Effector memory CD8-positive, alpha-beta T cell (primary cell): ENCODE results near the gene FARSB.
A peak's percentile ranks its signal among the peaks of the same experiment; 100 is the strongest.

Experiments
- ATAC-seq: fragments of 150-1000 bp; cut with Tn5 transposase; replicated peaks from 2 replicates; pipeline ENCODE4 v1.10.0; 2021; ENCODE audit warnings: mild to moderate bottlenecking, moderate library complexity
- DNase-seq, 3 experiments: peaks; one replicate each; pipeline ENCODE4 v3.0.0; 2021
- H3K27ac Mint-ChIP-seq, 2 donors: one replicate each; pipeline ENCODE4 v1.8.0; 2022; ENCODE audit warnings: mild to moderate bottlenecking in 2 of 2, mixed read lengths in 2 of 2, moderate library complexity in 2 of 2
- H3K27me3 Mint-ChIP-seq, 2 donors: one replicate each; pipeline ENCODE4 v1.8.0; 2022; ENCODE audit warnings: mixed read lengths in 2 of 2
- H3K36me3 Mint-ChIP-seq: one replicate; pipeline ENCODE4 v1.8.0; 2022; ENCODE audit warnings: mild to moderate bottlenecking, moderate library complexity, mixed read lengths; ENCODE audit not compliant: insufficient read depth
- H3K4me1 Mint-ChIP-seq, 2 donors: one replicate each; pipeline ENCODE4 v1.8.0; 2022; ENCODE audit warnings: low read depth in 2 of 2, mixed read lengths in 2 of 2
- H3K4me3 Mint-ChIP-seq, 2 donors: one replicate each; pipeline ENCODE4 v1.8.0; 2022; ENCODE audit warnings: mild to moderate bottlenecking in 2 of 2, mixed read lengths in 2 of 2, moderate library complexity in 2 of 2
- H3K9me3 Mint-ChIP-seq, 2 donors: one replicate each; pipeline ENCODE4 v1.8.0; 2022; ENCODE audit warnings: mixed read lengths in 2 of 2

FARSB gene

DNA sequence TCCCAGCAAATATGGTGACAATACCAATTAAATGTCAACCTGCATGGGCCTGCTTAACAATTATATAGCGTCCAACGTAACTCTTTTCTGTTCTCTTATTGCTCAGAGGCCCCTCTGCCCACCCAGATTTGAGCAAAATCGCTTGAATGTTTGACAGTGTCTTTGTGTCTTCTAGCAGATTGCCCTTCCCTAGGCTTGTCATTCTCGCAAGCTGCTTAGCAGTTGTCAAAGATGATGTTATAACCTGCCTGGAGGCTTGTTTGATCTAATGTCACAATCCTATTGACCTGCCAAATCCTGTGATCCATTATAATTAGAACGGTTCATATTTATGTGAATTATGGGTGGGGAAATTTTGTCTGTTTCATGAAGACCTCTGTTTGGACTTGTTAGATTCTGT, 108.8 kb downstream of the FARSB start:
- Mint-ChIP-seq H3K27me3 (peaks cover 21 to 33% of the 10 kb centered on the region in 2 donors), H3K4me3 (no peak overlapping the region), H3K36me3 (no peaks in the 10 kb centered on the region), H3K27ac (no peak overlapping the region), H3K4me1 (no peaks in the 10 kb centered on the region), H3K9me3 (no peaks in the 10 kb centered on the region)
- DNase-seq = no peak
- ATAC-seq = no peak

DNA sequence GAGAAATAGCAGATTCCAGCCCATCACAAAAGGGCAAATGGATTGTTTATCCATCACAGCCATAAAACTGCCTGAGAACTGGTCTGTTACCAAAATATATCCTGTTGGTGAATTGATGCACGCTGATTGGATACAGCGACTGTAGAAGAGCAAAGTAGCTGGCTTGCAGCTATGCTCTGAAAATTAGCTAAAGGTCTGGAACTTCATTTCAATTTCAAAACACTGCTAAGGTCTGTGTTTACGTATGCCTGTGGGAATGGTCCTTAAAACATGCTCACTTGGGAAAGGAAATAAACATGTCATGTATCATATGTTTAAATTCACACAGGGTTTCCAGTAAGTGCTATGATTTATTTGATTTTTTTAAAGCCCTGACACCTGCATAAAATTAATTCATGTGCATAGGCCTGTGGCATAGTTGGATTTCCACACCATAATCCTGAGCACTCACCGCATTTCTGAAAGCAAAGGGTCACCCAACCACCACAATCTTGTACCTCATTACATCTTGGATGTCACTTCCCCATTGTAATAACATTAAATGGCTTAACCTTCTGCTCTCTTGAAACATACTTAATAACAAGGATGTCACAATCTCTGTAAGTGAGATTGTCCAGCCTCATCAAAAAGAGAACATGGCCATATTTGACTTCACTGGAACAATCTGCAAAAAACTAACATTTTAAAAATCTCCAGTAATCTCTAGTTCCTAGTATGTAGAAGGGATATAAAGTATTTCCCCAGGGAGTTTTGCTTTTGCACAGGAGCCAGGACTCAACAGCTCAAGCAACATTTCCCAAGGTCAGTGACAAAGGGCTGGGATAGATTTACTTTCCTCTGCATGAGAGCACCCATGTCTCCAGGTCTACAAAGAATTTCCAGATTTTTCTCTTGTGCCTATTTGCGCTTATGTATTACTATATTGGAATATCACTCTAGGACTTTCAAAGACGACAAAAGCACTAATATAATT, 109.8 kb downstream of the FARSB start:
- DNase-seq (no peak), ATAC-seq (no peak)
- H3K4me1 Mint-ChIP-seq = no peaks in the 10 kb centered on the region
- H3K27me3 Mint-ChIP-seq = peaks cover 16 to 32% of the 10 kb centered on the region in 2 donors
- no peaks in the 10 kb centered on the region for H3K9me3 Mint-ChIP-seq
- H3K36me3 Mint-ChIP-seq = no peaks in the 10 kb centered on the region
- H3K27ac Mint-ChIP-seq = no peak overlapping the region
- H3K4me3 Mint-ChIP-seq = no peak overlapping the region

DNA sequence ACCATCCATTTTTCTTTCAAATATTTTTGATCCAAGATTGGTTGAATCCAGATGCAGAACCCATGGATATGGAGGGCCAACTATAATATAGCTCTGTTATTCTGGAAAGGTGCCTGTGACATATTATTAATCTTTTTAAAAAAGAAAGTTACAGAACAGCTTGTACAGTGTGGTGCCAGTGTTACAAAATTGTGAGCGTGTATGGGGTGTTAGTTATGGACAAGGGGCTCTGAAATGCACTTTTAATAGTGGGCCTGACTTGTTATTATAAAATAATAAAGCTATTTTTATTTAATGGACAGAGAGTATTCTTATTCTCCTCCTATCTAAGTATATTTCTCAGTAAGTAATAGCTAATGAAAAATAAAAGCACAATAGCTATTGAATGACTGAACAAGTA, 111.2 kb downstream of the FARSB start:
- Mint-ChIP-seq H3K4me3 (no peak overlapping the region), H3K36me3 (no peaks in the 10 kb centered on the region), H3K9me3 (no peaks in the 10 kb centered on the region), H3K4me1 (no peaks in the 10 kb centered on the region), H3K27ac (no peak overlapping the region), H3K27me3 (peaks cover 10 to 36% of the 10 kb centered on the region in 2 donors)
- DNase-seq = no peak
- ATAC-seq = no peak

DNA sequence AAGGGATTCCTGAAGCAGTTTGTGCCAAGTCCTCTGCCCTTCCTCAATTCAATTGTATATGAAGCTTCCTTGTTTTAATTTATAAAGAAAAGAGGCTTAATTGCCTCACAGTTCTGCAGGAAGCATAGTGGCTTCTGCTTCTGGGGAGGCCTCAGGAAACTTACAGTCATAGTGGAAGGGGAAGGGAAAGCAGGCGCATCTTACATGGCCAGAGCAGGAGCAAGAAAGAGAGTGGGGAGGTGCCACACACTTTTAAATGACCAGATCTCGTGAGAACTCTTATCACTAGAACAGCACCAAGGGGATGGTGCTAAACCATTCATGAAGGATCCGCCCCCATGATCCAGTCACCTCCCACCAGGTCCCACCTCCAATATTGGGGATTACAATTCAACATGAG, 117.4 kb downstream of the FARSB start:
- Mint-ChIP-seq H3K4me1 (no peaks in the 10 kb centered on the region), H3K36me3 (no peaks in the 10 kb centered on the region), H3K27ac (no peak overlapping the region), H3K27me3 (peaks cover 6 to 15% of the 10 kb centered on the region in 2 donors), H3K9me3 (no peaks in the 10 kb centered on the region), H3K4me3 (no peak overlapping the region)
- ATAC-seq = no peak
- DNase-seq = no peak

DNA sequence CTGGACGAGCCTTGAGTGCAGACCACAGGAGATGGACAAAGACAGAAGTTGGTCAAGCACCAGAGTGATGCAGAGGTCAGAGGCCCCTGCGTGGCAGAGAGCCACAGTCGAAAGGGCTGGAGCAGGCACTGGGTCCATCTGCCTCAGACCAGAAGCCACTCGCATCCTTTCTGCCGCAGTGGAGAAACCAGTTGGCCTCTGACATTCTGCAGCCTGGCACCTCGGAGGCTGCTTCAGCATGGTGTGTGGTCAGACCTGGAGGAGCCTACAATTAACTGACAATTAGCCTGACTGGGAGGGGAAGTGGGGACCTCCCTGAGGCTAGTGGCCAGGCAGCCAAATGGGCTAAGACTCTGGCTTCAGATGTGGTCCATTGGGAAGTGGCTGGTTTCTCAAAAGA, 120.4 kb downstream of the FARSB start:
- Mint-ChIP-seq H3K27me3 (peaks cover 0 to 6% of the 10 kb centered on the region in 2 donors), H3K36me3 (peaks cover 3% of the 10 kb centered on the region), H3K4me3 (no peak overlapping the region), H3K4me1 (no peaks in the 10 kb centered on the region), H3K9me3 (no peaks in the 10 kb centered on the region), H3K27ac (no peak overlapping the region)
- DNase-seq (no peak), ATAC-seq (no peak)

DNA sequence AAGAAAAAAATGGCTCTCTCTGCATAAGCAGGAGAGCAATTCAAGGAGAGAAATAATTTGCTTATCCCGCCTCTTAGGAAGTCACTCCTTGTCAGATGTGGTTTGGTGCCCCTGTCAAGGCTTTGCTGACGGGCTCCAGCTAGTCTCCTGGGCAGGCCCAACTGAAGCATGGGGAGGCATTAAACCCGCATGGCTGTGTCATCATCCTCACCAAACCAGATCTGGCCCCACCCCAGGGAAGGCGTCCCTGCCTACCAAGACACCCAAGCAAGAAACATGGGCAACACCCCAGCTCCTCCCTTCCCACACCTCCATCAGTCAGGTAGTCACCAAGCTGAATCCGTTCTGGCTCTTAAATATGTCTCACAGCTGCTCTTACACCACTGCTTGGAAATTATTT, 123.6 kb downstream of the FARSB start:
- H3K27ac Mint-ChIP-seq = no peak overlapping the region
- H3K4me3 Mint-ChIP-seq = no peak overlapping the region
- ATAC-seq (no peak), DNase-seq (no peak)
- H3K36me3 Mint-ChIP-seq = peaks cover 3% of the 10 kb centered on the region
- no peaks in the 10 kb centered on the region for H3K4me1 Mint-ChIP-seq
- H3K27me3 Mint-ChIP-seq = peaks cover 0 to 2% of the 10 kb centered on the region in 2 donors
- no peaks in the 10 kb centered on the region for H3K9me3 Mint-ChIP-seq

DNA sequence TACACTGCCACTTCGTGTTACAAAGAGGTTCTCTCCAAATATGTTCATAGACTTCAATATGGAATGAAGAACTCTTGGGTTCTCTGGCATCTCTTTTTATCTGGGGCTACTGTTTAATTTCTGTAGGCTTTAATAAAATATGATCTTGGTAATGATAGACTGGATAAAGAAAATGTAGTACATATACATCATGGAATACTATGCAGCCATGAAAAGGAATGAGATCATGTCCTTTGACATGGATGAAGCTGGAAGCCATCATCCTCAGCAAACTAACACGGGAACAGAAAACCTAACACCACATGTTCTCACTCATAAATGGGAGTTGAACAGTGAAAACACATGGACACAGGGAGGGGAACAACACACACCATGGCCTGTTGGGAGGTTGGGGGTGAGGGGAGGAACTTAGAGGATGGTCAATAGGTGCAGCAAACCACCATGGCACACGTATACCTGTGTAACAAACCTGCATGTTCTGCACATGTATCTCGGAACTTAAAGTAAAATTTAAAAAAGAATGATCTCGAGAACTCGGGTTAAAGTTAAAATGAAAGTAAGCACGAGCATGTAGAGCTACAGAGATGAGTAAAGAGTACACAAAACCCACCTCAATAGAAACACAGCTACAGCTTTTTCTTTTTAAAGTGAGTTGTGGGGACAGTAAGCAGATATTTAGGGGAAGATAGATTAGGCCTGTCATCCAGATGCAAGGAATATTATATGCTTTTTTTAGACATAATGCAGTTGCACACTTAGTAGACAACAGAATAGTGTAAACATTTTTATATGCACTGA, 129.2 kb downstream of the FARSB start:
- H3K27ac Mint-ChIP-seq = peak overlapping the region in 1 of 2 donors; percentile 33
- H3K36me3 Mint-ChIP-seq = no peaks in the 10 kb centered on the region
- no peak for ATAC-seq
- H3K4me1 Mint-ChIP-seq = peaks cover 0 to 6% of the 10 kb centered on the region in 2 donors
- peaks cover 0 to 2% of the 10 kb centered on the region in 2 donors for H3K9me3 Mint-ChIP-seq
- H3K4me3 Mint-ChIP-seq = no peak overlapping the region
- no peak for DNase-seq
- H3K27me3 Mint-ChIP-seq = no peaks in the 10 kb centered on the region

DNA sequence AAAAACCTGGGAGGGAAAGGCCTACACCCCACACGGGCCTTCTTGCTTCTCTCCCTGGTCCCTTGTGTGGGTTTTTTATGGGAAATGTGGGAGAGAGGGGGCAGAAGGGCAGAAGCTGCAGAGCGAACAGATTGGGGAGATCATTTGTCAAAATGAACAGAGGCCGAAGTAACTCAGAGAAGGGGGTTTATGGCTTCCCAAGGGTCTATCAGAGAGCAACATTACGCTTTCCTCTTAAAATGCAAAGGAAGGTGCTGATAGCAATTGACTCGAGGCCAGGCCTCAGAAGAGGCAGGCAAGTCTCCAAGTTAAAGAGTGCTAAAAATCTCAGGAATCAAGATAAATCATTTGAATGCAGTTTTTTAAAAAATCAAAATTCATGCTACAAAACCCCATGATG, 130.1 kb downstream of the FARSB start:
- no peak for DNase-seq
- no peaks in the 10 kb centered on the region for H3K36me3 Mint-ChIP-seq
- H3K9me3 Mint-ChIP-seq = peaks cover 0 to 2% of the 10 kb centered on the region in 2 donors
- peaks cover 0 to 6% of the 10 kb centered on the region in 2 donors for H3K4me1 Mint-ChIP-seq
- H3K4me3 Mint-ChIP-seq = no peak overlapping the region
- H3K27me3 Mint-ChIP-seq = no peaks in the 10 kb centered on the region
- no peak overlapping the region for H3K27ac Mint-ChIP-seq
- ATAC-seq = no peak

DNA sequence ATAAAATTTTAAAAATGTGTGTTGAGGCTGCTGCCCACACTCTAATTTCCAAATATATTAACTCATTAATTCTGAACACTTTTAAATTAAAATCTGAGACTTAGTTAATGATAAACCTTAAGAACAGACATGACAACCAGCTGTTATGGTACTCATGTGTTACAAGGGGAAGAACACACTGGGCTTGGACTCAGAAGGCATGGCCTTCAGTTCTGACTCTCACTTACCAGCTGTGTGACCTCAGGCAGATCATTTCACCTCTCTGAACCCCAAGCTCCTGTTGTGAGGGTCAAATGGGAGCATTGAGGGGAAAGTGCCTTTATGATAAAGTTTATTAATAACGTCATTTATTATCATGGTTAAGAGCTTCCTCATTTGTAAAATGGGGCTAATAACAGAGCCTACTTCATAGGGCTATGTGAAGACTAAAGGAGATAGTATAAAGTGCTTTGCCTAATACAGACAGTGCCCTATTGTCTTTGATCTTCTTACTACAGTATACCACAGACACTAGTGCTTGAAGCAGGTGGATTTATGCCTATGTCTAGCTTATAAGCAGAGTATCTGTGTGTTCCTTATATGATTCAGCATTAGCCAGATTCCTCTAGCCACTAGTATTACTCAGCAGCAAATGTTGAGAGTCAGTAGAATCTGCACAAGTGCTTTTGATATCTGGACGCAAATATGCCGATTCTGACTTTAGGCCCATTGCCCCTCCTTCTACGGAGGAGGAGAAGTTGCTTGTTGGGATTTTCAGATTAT, 131.9 kb downstream of the FARSB start:
- no peak for ATAC-seq
- Mint-ChIP-seq H3K4me1 (peaks cover 0 to 6% of the 10 kb centered on the region in 2 donors), H3K9me3 (peaks cover 0 to 2% of the 10 kb centered on the region in 2 donors), H3K27me3 (peaks cover 0 to 9% of the 10 kb centered on the region in 2 donors), H3K4me3 (no peak overlapping the region), H3K36me3 (no peaks in the 10 kb centered on the region), H3K27ac (no peak overlapping the region)
- no peak for DNase-seq

DNA sequence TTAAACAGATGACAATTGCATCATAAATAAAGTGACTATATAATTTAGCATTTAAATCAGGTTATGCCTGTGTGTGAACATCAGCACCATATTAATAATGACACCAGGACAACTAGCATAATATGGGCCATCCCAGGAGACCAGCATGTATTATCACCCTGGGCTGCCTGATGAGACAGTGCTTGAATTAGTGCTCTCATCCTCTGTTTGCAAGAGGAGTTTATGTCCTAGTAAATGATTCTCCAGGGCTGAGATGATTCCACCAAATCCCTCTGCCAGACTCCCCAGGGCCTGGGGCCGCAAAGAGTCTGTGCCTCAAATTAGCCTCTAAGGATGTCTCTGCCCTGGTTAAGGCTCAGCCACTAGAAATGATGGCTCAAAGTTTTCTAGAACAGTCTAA, 133.8 kb downstream of the FARSB start:
- H3K4me1 Mint-ChIP-seq = peaks cover 0 to 6% of the 10 kb centered on the region in 2 donors
- ATAC-seq = no peak
- no peak for DNase-seq
- peaks cover 4 to 22% of the 10 kb centered on the region in 2 donors for H3K27me3 Mint-ChIP-seq
- no peaks in the 10 kb centered on the region for H3K36me3 Mint-ChIP-seq
- H3K4me3 Mint-ChIP-seq = no peak overlapping the region
- peaks cover 0 to 2% of the 10 kb centered on the region in 2 donors for H3K9me3 Mint-ChIP-seq
- H3K27ac Mint-ChIP-seq = no peak overlapping the region

DNA sequence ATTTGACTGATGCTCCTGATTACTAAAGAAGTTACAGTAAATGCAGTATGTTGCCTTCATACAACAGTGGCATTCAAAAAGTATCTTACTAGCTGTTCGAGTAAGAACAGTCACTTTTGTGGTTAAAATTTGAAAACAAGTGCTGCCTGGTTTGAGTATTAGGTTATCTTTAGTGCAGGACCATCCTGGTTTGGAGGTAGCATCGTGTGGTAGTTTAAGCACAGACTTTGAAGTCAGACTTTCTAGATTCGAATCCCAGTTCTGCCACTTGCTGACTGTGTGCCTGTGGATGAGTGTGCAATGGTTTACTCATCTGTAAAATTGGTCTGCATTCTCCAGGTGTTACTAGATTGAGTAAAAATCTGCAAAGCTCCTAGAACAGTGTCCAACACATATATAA, 134.8 kb downstream of the FARSB start:
- Mint-ChIP-seq H3K27ac (no peak overlapping the region), H3K4me3 (no peak overlapping the region), H3K27me3 (peaks cover 7 to 30% of the 10 kb centered on the region in 2 donors), H3K9me3 (no peaks in the 10 kb centered on the region), H3K36me3 (no peaks in the 10 kb centered on the region), H3K4me1 (no peaks in the 10 kb centered on the region)
- DNase-seq (no peak), ATAC-seq (no peak)
